GM23248 (cell line): ENCODE data around the gene GPX3.

Experiments
- EZH2 ChIP-seq: fragments of 200-600 bp; sonication (generic); IDR thresholded peaks from 2 replicates; pipeline ENCODE4 v1.6.1; 2018; ENCODE audit warnings: antibody characterized with exemption, mild to moderate bottlenecking; ENCODE audit not compliant: insufficient read depth, poor library complexity, severe bottlenecking
- EZH2phosphoT487 ChIP-seq: fragments of 200-600 bp; sonication (generic); IDR thresholded peaks from 2 replicates; pipeline ENCODE4 v1.6.1; 2018; ENCODE audit warnings: antibody characterized with exemption, moderate library complexity, mild to moderate bottlenecking, low read depth; ENCODE audit not compliant: insufficient read depth

DNA sequence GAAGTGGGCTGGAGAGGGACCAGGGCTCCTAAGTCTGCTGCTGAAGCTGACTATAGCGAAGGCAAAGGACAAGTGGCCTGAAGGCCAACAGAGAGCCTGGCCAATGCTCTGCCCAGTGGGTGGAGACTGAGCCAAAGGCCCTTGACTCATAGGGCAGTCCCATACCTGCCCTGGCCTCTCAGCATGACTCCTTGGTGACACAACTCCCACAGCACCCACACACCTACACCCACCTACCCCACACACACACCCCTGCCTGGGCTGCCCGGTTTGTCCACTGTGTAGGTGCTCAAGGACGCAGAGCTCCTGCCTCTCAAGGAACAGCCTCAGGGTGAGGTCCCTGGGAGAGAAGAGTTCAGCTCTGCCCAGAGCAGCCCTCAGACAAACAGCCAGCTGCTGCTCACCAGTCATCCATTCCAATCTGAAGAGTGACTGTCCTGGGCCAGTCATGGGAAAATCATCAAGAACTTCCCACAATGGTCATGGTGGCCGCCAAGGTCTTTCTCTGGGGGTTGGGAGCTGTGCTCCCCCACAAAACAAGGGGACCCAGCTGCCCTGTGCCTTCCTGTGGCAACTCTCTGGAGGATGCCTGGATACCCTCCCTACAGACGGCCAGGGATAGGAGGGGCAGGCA, 55.4 kb downstream of the GPX3 start:
- TF ChIP-seq EZH2 = no peak
- TF ChIP-seq EZH2phosphoT487 = no peak
